Endothelial cell (in vitro differentiated cells): ENCODE data around the gene APH1B. TPM values are rescaled to one million over a fixed set of nuclear protein-coding genes. Genes with fewer than 3 reads are reported as not detected.

Experiments used
- DNase-seq: peaks from one replicate; pipeline ENCODE4 v3.0.0; 2021; ENCODE audit warnings: low spot score
- H3K27ac Mint-ChIP-seq: one replicate; pipeline ENCODE4 v1.8.0; 2021; ENCODE audit warnings: mixed read lengths, inconsistent platforms; ENCODE audit not compliant: unreplicated experiment
- H3K27me3 Mint-ChIP-seq: one replicate; pipeline ENCODE4 v1.8.0; 2021; ENCODE audit warnings: mild to moderate bottlenecking, moderate library complexity, mixed read lengths, inconsistent platforms; ENCODE audit not compliant: unreplicated experiment
- H3K36me3 Mint-ChIP-seq: one replicate; pipeline ENCODE4 v1.8.0; 2021; ENCODE audit warnings: mild to moderate bottlenecking, low read depth, mixed read lengths, inconsistent platforms; ENCODE audit not compliant: unreplicated experiment
- H3K4me1 Mint-ChIP-seq: one replicate; pipeline ENCODE4 v1.8.0; 2021; ENCODE audit warnings: mild to moderate bottlenecking, mixed read lengths, inconsistent platforms; ENCODE audit not compliant: unreplicated experiment
- H3K4me3 Mint-ChIP-seq: one replicate; pipeline ENCODE4 v1.8.0; 2021; ENCODE audit warnings: mild to moderate bottlenecking, mixed read lengths, inconsistent platforms; ENCODE audit not compliant: unreplicated experiment
- H3K9me3 Mint-ChIP-seq: one replicate; pipeline ENCODE4 v1.8.0; 2021; ENCODE audit warnings: mixed read lengths, inconsistent platforms; ENCODE audit not compliant: unreplicated experiment
- CTCF ChIP-seq: fragments of 200-600 bp; sonication (generic); IDR thresholded peaks from one replicate; pipeline ENCODE4 v1.5.0; 2021; ENCODE audit warnings: antibody characterized with exemption; ENCODE audit not compliant: unreplicated experiment
- total RNA-seq: library from RNA; stranded (reverse); fragmentation: NEBNext Ultra II Directional; extraction: Animal tissue kit (Norgen Biotek cat#: 25700); gene quantifications from one replicate; pipeline ENCODE4 v1.2.1, GENCODE V29; 2021; ENCODE audit not compliant: unreplicated experiment

APH1B gene
- total RNA-seq, 1 donor from 2014 or later, result 26.3 TPM

GRCh38 chr15:63256433-63257274 is 20.8 kb upstream of the APH1B start:
- TF ChIP-seq CTCF, result no peak
- H3K4me1 Mint-ChIP-seq, result peaks cover 13% of the 10 kb centered on the region
- no peaks in the 10 kb centered on the region for H3K27me3 Mint-ChIP-seq
- H3K36me3 Mint-ChIP-seq, result peaks cover 19% of the 10 kb centered on the region
- H3K4me3 Mint-ChIP-seq, result no peak overlapping the region
- H3K27ac Mint-ChIP-seq, result peak overlapping the region; percentile 45
- H3K9me3 Mint-ChIP-seq, result no peaks in the 10 kb centered on the region
- no peak for DNase-seq

- no peak for DNase-seq
- H3K27me3 Mint-ChIP-seq, result no peaks in the 10 kb centered on the region
- H3K36me3 Mint-ChIP-seq, result peaks cover 13% of the 10 kb centered on the region
- H3K9me3 Mint-ChIP-seq, result no peaks in the 10 kb centered on the region
- peaks cover 15% of the 10 kb centered on the region for H3K4me1 Mint-ChIP-seq
- H3K4me3 Mint-ChIP-seq, result no peak overlapping the region
- no peak overlapping the region for H3K27ac Mint-ChIP-seq
- TF ChIP-seq CTCF, result no peak
These were observed 18.7 kb upstream of the APH1B start for GRCh38 chr15:63258658-63259057.

GRCh38 chr15:63260791-63261190 is 16.6 kb upstream of the APH1B start:
- DNase-seq, result no peak
- peaks cover 13% of the 10 kb centered on the region for H3K36me3 Mint-ChIP-seq
- no peak overlapping the region for H3K4me3 Mint-ChIP-seq

GRCh38 chr15:63261311-63261710 is 16.1 kb upstream of the APH1B start:
- H3K4me1 Mint-ChIP-seq, result peaks cover 14% of the 10 kb centered on the region
- no peaks in the 10 kb centered on the region for H3K9me3 Mint-ChIP-seq
- peak overlapping the region; percentile 80 for H3K27ac Mint-ChIP-seq
- peaks cover 13% of the 10 kb centered on the region for H3K36me3 Mint-ChIP-seq
- TF ChIP-seq CTCF, result no peak
- no peak overlapping the region for H3K4me3 Mint-ChIP-seq
- DNase-seq, result no peak
- H3K27me3 Mint-ChIP-seq, result peaks cover 1% of the 10 kb centered on the region

More at GRCh38 chr15:63260791-63261190, 16.6 kb upstream of the APH1B start:
- H3K27me3 Mint-ChIP-seq, result peaks cover 1% of the 10 kb centered on the region
- TF ChIP-seq CTCF, result no peak
- H3K27ac Mint-ChIP-seq, result peak overlapping the region; percentile 80
- no peaks in the 10 kb centered on the region for H3K9me3 Mint-ChIP-seq
- H3K4me1 Mint-ChIP-seq, result peaks cover 15% of the 10 kb centered on the region

GRCh38 chr15:63263519-63263918 is 13.9 kb upstream of the APH1B start:
- Mint-ChIP-seq H3K9me3 (no peaks in the 10 kb centered on the region), H3K27ac (no peak overlapping the region), H3K4me3 (no peak overlapping the region), H3K27me3 (peaks cover 1% of the 10 kb centered on the region), H3K36me3 (peaks cover 9% of the 10 kb centered on the region), H3K4me1 (peaks cover 13% of the 10 kb centered on the region)
- TF ChIP-seq CTCF, result no peak
- no peak for DNase-seq
